ENCODE measurements around the gene MAGEB16. TPM values are rescaled to one million over a fixed set of nuclear protein-coding genes. Genes with fewer than 3 reads are reported as not detected.

MAGEB16 gene
- not detected in 2 replicates for total RNA-seq (2014; rRNA removed; shearing (Covaris generic); ENCODE audit: low replicate concordance)

DNA sequence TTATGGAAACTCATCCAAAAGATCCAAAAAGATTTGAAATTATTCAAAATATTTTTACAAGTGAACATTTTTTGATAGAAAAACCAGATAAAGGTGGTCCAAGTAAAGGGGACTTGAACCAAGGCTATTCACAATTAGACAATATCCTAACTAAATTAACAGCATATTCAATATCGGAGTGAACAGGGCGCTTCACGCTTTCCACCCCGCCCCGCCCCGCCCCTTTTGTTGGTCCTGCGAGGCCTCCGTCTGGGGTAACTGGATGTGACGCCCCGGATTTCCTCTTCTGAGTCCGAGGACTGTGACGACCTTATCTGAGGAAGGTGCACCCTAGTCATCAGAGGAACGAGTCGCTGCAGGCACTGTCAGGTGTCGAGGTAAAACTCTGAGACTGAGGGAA is at the start of gene MAGEB16:
Gene MAGEB16 (plus strand): TSS at position 301 of the 400 bp plus-strand sequence. CDS start 3,855 bp downstream, outside the sequence.
- peaks cover 6% of the 10 kb centered on the region for H3K9me3 ChIP-seq (ENCODE audit: low read length)
- H3K4me2 ChIP-seq (ENCODE audit: low read depth, low read length, poor library complexity, severe bottlenecking): no peak within 1 kb of the TSS
- H3K4me1 ChIP-seq (ENCODE audit: low read length): no peaks in the 10 kb centered on the region
- H3K9me2 ChIP-seq (replicated peaks; ENCODE audit: insufficient read depth, low read length): no peaks in the 10 kb centered on the region
- no peak within 1 kb of the TSS for H3K4me3 ChIP-seq (ENCODE audit: low read length)
- no peak within 1 kb of the TSS for H3K27ac ChIP-seq (ENCODE audit: low read length)
- no peak within 1 kb of the TSS for H2AFZ ChIP-seq (ENCODE audit: low read length)
- H3K27me3 ChIP-seq (ENCODE audit: low read length): no peaks in the 10 kb centered on the region
- DNase-seq: no peak
- no peaks in the 10 kb centered on the region for H3K36me3 ChIP-seq (ENCODE audit: insufficient read depth, low read length)
- no peak within 1 kb of the TSS for H3K9ac ChIP-seq (ENCODE audit: low read length)
- no peaks in the 10 kb centered on the region for H3K79me2 ChIP-seq (ENCODE audit: low read length)
- no peaks in the 10 kb centered on the region for H4K20me1 ChIP-seq (ENCODE audit: insufficient read depth, low read depth, low read length)

DNA sequence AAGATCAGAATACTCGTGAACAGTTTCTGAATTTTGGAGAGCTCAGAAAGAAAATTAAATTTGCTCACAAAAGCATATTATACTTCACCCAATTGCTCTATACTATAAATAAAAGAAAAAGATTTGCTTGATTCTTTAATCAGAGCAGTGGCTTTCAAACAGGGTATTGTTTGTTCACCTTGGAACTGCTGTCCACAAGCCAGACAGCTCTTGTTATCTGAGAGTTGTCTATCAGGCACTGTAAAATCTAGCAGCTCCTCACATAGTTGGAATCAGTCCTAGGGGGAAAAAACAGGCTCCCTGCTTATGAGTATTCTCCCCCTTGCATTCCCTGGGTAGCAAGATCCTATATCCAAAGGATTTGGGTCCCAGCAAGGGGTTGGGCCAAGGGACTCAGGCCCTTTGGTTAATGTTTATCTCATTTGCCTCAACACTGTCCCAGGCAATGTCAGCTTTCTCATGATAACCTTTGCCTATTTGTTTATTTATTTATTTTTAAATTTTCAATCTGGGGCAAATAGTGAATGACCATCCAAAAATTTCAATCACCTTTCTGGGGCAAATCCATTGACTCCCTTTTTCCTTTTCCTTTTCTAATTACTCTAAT is 24.1 kb upstream of the MAGEB16 start:
- Histone ChIP-seq H3K36me3 (ENCODE audit: insufficient read depth, low read length) (no peaks in the 10 kb centered on the region), H3K4me2 (ENCODE audit: low read depth, low read length, poor library complexity, severe bottlenecking) (no peak overlapping the region), H2AFZ (ENCODE audit: low read length) (no peak overlapping the region), H3K9me3 (ENCODE audit: low read length) (peaks cover 32% of the 10 kb centered on the region), H3K9me2 (replicated peaks; ENCODE audit: insufficient read depth, low read length) (no peaks in the 10 kb centered on the region), H4K20me1 (ENCODE audit: insufficient read depth, low read depth, low read length) (no peaks in the 10 kb centered on the region), H3K4me3 (ENCODE audit: low read length) (no peak overlapping the region), H3K79me2 (ENCODE audit: low read length) (no peaks in the 10 kb centered on the region), H3K9ac (ENCODE audit: low read length) (no peak overlapping the region), H3K27me3 (ENCODE audit: low read length) (no peaks in the 10 kb centered on the region), H3K4me1 (ENCODE audit: low read length) (no peaks in the 10 kb centered on the region), H3K27ac (ENCODE audit: low read length) (no peak overlapping the region)
- DNase-seq: no peak

DNA sequence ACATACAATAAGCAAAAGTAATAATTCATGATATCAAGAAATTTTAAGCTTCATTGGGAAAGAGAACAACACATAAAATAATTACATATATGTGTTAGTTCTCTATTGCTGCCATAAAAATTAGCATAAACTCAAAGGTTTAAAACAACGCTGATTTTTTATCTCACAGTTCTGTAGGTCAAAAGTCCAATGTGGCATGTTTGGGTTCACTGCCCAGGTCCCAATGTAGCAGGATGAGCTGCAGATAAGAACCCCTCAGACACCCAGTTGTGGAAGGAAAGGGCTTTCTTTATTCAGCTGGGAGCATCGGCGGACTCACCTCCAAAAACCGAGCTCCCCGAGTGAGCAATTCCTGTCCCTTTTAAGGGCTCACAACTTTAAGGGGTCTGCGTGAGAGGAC is 13.1 kb upstream of the MAGEB16 start:
- no peak overlapping the region for H3K4me2 ChIP-seq (ENCODE audit: low read depth, low read length, poor library complexity, severe bottlenecking)
- no peak overlapping the region for H3K27ac ChIP-seq (ENCODE audit: low read length)
- peaks cover 9% of the 10 kb centered on the region for H3K9me3 ChIP-seq (ENCODE audit: low read length)
- H3K4me3 ChIP-seq (ENCODE audit: low read length): no peak overlapping the region
- no peak for DNase-seq
- H3K27me3 ChIP-seq (ENCODE audit: low read length): no peaks in the 10 kb centered on the region
- H3K9ac ChIP-seq (ENCODE audit: low read length): no peak overlapping the region
- no peaks in the 10 kb centered on the region for H3K4me1 ChIP-seq (ENCODE audit: low read length)
- no peaks in the 10 kb centered on the region for H3K9me2 ChIP-seq (replicated peaks; ENCODE audit: insufficient read depth, low read length)
- H2AFZ ChIP-seq (ENCODE audit: low read length): no peak overlapping the region
- H3K36me3 ChIP-seq (ENCODE audit: insufficient read depth, low read length): no peaks in the 10 kb centered on the region
- H3K79me2 ChIP-seq (ENCODE audit: low read length): no peaks in the 10 kb centered on the region
- no peaks in the 10 kb centered on the region for H4K20me1 ChIP-seq (ENCODE audit: insufficient read depth, low read depth, low read length)

DNA sequence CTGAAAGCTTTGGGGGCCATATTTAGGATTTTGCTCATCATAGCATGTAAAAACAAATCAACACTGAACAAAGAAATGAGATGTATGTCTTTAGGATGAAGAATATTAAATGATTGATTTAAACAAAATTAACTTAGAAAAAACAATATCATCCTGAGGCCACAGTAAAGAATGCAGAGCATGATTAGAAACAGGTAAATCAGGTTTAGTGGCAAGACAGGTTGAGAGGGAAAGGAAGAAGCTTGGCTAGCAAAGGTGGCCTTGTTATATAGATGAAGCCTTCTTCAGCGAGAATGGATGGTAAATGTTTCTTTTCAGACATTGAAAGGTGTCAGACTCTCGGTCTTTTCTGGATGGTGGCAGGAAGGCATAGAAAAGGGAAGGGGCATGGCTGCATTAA is 11.9 kb upstream of the MAGEB16 start:
- DNase-seq: no peak
- H3K4me1 ChIP-seq (ENCODE audit: low read length): no peaks in the 10 kb centered on the region
- H3K36me3 ChIP-seq (ENCODE audit: insufficient read depth, low read length): no peaks in the 10 kb centered on the region
- H3K9me3 ChIP-seq (ENCODE audit: low read length): peaks cover 8% of the 10 kb centered on the region
- H4K20me1 ChIP-seq (ENCODE audit: insufficient read depth, low read depth, low read length): no peaks in the 10 kb centered on the region
- H3K79me2 ChIP-seq (ENCODE audit: low read length): no peaks in the 10 kb centered on the region
- H3K4me2 ChIP-seq (ENCODE audit: low read depth, low read length, poor library complexity, severe bottlenecking): no peak overlapping the region
- no peaks in the 10 kb centered on the region for H3K9me2 ChIP-seq (replicated peaks; ENCODE audit: insufficient read depth, low read length)
- no peak overlapping the region for H3K27ac ChIP-seq (ENCODE audit: low read length)
- no peak overlapping the region for H3K4me3 ChIP-seq (ENCODE audit: low read length)
- no peak overlapping the region for H3K9ac ChIP-seq (ENCODE audit: low read length)
- H3K27me3 ChIP-seq (ENCODE audit: low read length): no peaks in the 10 kb centered on the region
- H2AFZ ChIP-seq (ENCODE audit: low read length): no peak overlapping the region

DNA sequence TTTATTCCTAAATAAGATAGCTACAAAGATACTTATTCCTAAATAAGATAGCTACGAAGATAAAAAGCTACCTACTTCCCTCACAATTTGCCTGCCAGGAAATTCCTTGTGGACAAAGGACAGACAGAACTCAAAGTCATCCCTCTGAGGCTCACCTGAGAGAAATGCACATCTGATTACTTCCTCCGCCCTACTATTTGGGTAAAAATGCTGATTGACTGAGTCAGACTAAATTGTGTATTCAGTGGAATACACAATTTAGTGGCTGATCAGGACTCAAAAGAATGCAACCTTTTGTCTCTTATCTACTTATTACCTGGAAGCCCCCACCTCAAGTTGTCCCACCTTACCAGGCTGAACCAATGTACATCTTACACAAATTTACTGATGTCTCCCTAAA is 10.3 kb upstream of the MAGEB16 start:
- DNase-seq: no peak
- no peaks in the 10 kb centered on the region for H4K20me1 ChIP-seq (ENCODE audit: insufficient read depth, low read depth, low read length)
- H3K27me3 ChIP-seq (ENCODE audit: low read length): no peaks in the 10 kb centered on the region
- no peaks in the 10 kb centered on the region for H3K4me1 ChIP-seq (ENCODE audit: low read length)
- H3K4me3 ChIP-seq (ENCODE audit: low read length): no peak overlapping the region
- no peak overlapping the region for H3K27ac ChIP-seq (ENCODE audit: low read length)
- no peaks in the 10 kb centered on the region for H3K9me2 ChIP-seq (replicated peaks; ENCODE audit: insufficient read depth, low read length)
- no peak overlapping the region for H3K4me2 ChIP-seq (ENCODE audit: low read depth, low read length, poor library complexity, severe bottlenecking)
- H3K9ac ChIP-seq (ENCODE audit: low read length): no peak overlapping the region
- H3K9me3 ChIP-seq (ENCODE audit: low read length): peaks cover 4% of the 10 kb centered on the region
- no peaks in the 10 kb centered on the region for H3K79me2 ChIP-seq (ENCODE audit: low read length)
- no peaks in the 10 kb centered on the region for H3K36me3 ChIP-seq (ENCODE audit: insufficient read depth, low read length)
- no peak overlapping the region for H2AFZ ChIP-seq (ENCODE audit: low read length)

DNA sequence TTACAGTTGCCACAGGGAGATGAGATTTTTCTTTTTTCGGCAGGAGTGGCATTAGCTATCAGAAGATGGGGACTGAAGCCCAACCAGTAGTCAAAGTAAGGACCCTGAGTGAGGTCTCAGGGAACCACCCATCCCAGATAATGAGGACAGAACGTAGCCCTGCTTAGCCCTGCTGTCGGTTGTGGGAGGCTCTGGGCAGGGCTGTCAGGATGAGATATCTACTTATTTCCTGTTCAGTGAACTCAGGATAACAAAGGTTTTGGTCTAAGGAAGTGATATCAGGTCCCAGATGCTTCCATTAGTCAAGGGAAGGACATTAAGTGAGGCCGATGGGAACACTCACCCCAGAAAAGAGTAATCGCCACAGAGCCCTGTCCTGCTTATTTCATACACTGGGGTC is 2.3 kb downstream of the MAGEB16 start:
- Histone ChIP-seq H4K20me1 (ENCODE audit: insufficient read depth, low read depth, low read length) (no peaks in the 10 kb centered on the region), H3K4me1 (ENCODE audit: low read length) (no peaks in the 10 kb centered on the region), H3K27me3 (ENCODE audit: low read length) (no peaks in the 10 kb centered on the region), H3K27ac (ENCODE audit: low read length) (no peak overlapping the region), H3K4me2 (ENCODE audit: low read depth, low read length, poor library complexity, severe bottlenecking) (no peak overlapping the region), H2AFZ (ENCODE audit: low read length) (no peak overlapping the region), H3K9me2 (replicated peaks; ENCODE audit: insufficient read depth, low read length) (no peaks in the 10 kb centered on the region), H3K79me2 (ENCODE audit: low read length) (no peaks in the 10 kb centered on the region), H3K4me3 (ENCODE audit: low read length) (no peak overlapping the region), H3K9me3 (ENCODE audit: low read length) (peaks cover 11% of the 10 kb centered on the region), H3K9ac (ENCODE audit: low read length) (no peak overlapping the region), H3K36me3 (ENCODE audit: insufficient read depth, low read length) (no peaks in the 10 kb centered on the region)
- DNase-seq: no peak

DNA sequence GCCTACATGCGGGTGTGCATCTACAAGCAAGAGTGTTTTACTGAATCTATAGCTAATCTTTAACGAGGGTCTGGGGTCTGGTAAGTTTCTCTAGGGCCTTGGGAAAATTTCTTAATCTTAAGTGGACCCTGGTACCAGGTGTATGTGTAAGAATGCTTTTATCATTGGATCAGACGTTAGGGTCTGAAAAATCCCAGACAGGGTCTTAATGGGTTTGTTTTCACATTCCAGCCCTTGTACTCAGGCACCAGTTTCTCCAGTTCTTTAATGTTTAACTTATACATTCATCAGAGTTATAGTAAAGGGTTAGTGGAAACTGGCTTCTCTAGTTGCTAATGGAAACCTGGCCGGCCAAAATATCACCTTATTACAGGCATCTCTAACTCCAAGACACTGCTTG is 11.6 kb downstream of the MAGEB16 start:
- no peaks in the 10 kb centered on the region for H4K20me1 ChIP-seq (ENCODE audit: insufficient read depth, low read depth, low read length)

DNA sequence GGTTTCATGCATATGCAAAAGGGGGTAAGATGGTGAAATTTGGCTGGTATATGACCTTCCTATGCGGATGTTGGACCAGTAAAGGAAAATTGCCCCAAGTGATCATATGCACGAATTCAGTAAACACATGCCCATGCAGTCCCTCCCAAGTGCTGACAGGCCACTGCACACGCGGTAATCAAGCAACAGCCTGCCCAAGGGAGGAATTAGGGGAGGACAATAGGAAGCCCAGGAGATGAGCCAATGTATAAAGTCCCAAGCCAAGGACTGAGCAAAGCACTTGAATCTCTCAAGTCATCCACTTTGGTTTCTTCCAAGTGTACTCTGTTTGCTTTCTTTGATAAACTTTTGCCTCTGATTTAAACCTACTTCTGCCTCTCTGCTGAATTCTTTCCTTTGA is 21.1 kb downstream of the MAGEB16 start:
- Histone ChIP-seq H3K4me2 (ENCODE audit: low read depth, low read length, poor library complexity, severe bottlenecking) (no peak overlapping the region), H3K4me3 (ENCODE audit: low read length) (no peak overlapping the region), H4K20me1 (ENCODE audit: insufficient read depth, low read depth, low read length) (no peaks in the 10 kb centered on the region), H2AFZ (ENCODE audit: low read length) (no peak overlapping the region), H3K9ac (ENCODE audit: low read length) (no peak overlapping the region), H3K27me3 (ENCODE audit: low read length) (no peaks in the 10 kb centered on the region), H3K27ac (ENCODE audit: low read length) (no peak overlapping the region), H3K9me2 (replicated peaks; ENCODE audit: insufficient read depth, low read length) (no peaks in the 10 kb centered on the region), H3K9me3 (ENCODE audit: low read length) (peaks cover 10% of the 10 kb centered on the region), H3K4me1 (ENCODE audit: low read length) (no peaks in the 10 kb centered on the region), H3K79me2 (ENCODE audit: low read length) (no peaks in the 10 kb centered on the region), H3K36me3 (ENCODE audit: insufficient read depth, low read length) (no peaks in the 10 kb centered on the region)
- no peak for DNase-seq

More for the DNA sequence above, 11.6 kb downstream of the MAGEB16 start:
- no peak overlapping the region for H3K4me3 ChIP-seq (ENCODE audit: low read length)
- H3K27ac ChIP-seq (ENCODE audit: low read length): no peak overlapping the region
- no peak for DNase-seq
- peaks cover 23% of the 10 kb centered on the region for H3K9me3 ChIP-seq (ENCODE audit: low read length)
- H3K79me2 ChIP-seq (ENCODE audit: low read length): no peaks in the 10 kb centered on the region
- H3K9me2 ChIP-seq (replicated peaks; ENCODE audit: insufficient read depth, low read length): no peaks in the 10 kb centered on the region; the same call in 1 of the 2 replicates
- no peaks in the 10 kb centered on the region for H3K4me1 ChIP-seq (ENCODE audit: low read length)
- no peaks in the 10 kb centered on the region for H3K36me3 ChIP-seq (ENCODE audit: insufficient read depth, low read length)
- no peak overlapping the region for H3K4me2 ChIP-seq (ENCODE audit: low read depth, low read length, poor library complexity, severe bottlenecking)
- H3K9ac ChIP-seq (ENCODE audit: low read length): no peak overlapping the region
- H2AFZ ChIP-seq (ENCODE audit: low read length): no peak overlapping the region
- no peaks in the 10 kb centered on the region for H3K27me3 ChIP-seq (ENCODE audit: low read length)

All from Karpas-422 (cell line).